Sigmoid colon (tissue), 7 donors: Measurements from ENCODE around the gene TREML2. TPM values are rescaled to one million over a fixed set of nuclear protein-coding genes. Genes with fewer than 3 reads are reported as not detected.

Experiments
- DNase-seq: peaks from one replicate; pipeline ENCODE4 v3.0.0-alpha.2; 2019
- H3K27ac ChIP-seq, 4 donors: fragments of 200-600 bp; sonication (generic); one replicate each; pipeline ENCODE4 v1.5.1; 2016 to 2019; ENCODE audit warnings: mild to moderate bottlenecking in 1 of 4
- H3K27me3 ChIP-seq, 3 donors: fragments of 200-600 bp; sonication (generic); one replicate each; pipeline ENCODE4 v1.5.1; 2019; ENCODE audit warnings: mild to moderate bottlenecking in 1 of 3
- H3K36me3 ChIP-seq, 4 donors: fragments of 200-600 bp; sonication (generic); one replicate each; pipeline ENCODE4 v1.5.1; 2016 to 2019
- H3K4me1 ChIP-seq, 4 donors: fragments of 200-600 bp; sonication (generic); one replicate each; pipeline ENCODE4 v1.5.1; 2017 to 2019
- H3K4me3 ChIP-seq, 4 donors: fragments of 200-600 bp; sonication (generic); one replicate each; pipeline ENCODE4 v1.5.1; 2017 to 2019; ENCODE audit warnings: mild to moderate bottlenecking in 2 of 4, moderate library complexity in 1 of 4
- H3K9me3 ChIP-seq, 4 donors: fragments of 200-600 bp in 3 of 4; sonication (generic) in 3 of 4; one replicate each; pipeline versions ENCODE4 v1.5.1 to v1.6.1; 2013 to 2019
- EP300 ChIP-seq, 4 donors: sonication (generic); formaldehyde crosslinking; IDR thresholded peaks; one replicate each; pipeline ENCODE4 v1.6.1; 2017; ENCODE audit warnings: antibody characterized with exemption in 4 of 4
- POLR2A ChIP-seq, 2 donors: fragments of 450-650 bp; IDR thresholded peaks; one replicate each; pipeline ENCODE4 v1.6.1; 2016; ENCODE audit warnings: antibody characterized with exemption in 2 of 2, mild to moderate bottlenecking in 2 of 2, moderate library complexity in 2 of 2
- POLR2AphosphoS5 ChIP-seq, 4 donors: sonication (generic); formaldehyde crosslinking; IDR thresholded peaks; one replicate each; pipeline ENCODE4 v1.6.1; 2017; ENCODE audit warnings: antibody characterized with exemption in 4 of 4
- WGBS, 2 donors: extraction: QIAGEN DNeasy Blood & Tissue Kit; methylation state at CpG; one replicate each; pipeline ENCODE4 v1.1.7; 2013; 5-methylcytosine and 5-hydroxymethylcytosine counted together
- intact Hi-C: fragments of 100-400 bp; cut with DNase I; formaldehyde crosslinking; loops from one replicate; pipeline ENCODE4 v1.15.1; 2023
- polyA plus RNA-seq, 3 donors: library from polyadenylated mRNA; stranded (reverse); fragments of 200-250 nt; gene quantifications; one replicate each; pipeline ENCODE4 v1.2.3, GENCODE V29; 2013
- total RNA-seq, 4 donors: library from RNA; depleted of rRNA; stranded (reverse); fragments of >200 nt; gene quantifications; one replicate each; pipeline ENCODE4 v1.1.0, GENCODE V29; 2016
- TF ChIP-seq, protein P1 (sequence below), 4 experiments: fragments of 450-650 bp in 3 of 4; fragments of 200-600 bp in 1 of 4; IDR thresholded peaks; one replicate each; pipeline ENCODE4 v1.5.1; 2016 to 2019; ENCODE audit warnings: antibody characterized with exemption in 4 of 4, mild to moderate bottlenecking in 3 of 4, moderate library complexity in 2 of 4
- donor health status: healthy with polysubstance abuse.
- donor health status: Bipolar disorder and iron deficiency.
- donor health status: healthy.

TREML2 gene
- total and polyA plus RNA-seq, 7 donors, result 3.7 TPM; not detected in 6

DNA sequence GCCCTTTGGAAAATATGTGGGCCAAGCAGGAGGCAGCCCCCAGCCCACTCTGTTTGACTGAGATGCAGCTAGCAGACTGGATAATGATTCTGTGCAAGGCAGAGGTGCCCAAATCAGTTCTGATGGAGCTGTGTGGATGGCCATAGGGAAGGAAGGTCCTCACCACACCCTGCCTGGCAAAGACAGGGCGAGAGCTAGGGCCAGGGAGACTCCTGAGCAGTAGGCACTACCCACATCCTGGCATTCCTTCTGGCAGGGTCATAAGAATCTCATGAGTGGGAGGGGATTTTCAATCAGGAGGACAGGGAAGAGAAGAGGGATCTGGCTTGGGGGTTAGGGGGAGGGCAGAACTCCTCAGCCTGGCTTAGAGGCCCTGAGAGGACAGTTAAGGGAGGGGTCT is 19.4 kb downstream of the TREML2 start:
- no peak for TF ChIP-seq POLR2A (IDR thresholded peaks at IDR 0.05)
- TF ChIP-seq POLR2AphosphoS5 (IDR thresholded peaks at IDR 0.05), result no peak
- TF ChIP-seq, protein P1, sequence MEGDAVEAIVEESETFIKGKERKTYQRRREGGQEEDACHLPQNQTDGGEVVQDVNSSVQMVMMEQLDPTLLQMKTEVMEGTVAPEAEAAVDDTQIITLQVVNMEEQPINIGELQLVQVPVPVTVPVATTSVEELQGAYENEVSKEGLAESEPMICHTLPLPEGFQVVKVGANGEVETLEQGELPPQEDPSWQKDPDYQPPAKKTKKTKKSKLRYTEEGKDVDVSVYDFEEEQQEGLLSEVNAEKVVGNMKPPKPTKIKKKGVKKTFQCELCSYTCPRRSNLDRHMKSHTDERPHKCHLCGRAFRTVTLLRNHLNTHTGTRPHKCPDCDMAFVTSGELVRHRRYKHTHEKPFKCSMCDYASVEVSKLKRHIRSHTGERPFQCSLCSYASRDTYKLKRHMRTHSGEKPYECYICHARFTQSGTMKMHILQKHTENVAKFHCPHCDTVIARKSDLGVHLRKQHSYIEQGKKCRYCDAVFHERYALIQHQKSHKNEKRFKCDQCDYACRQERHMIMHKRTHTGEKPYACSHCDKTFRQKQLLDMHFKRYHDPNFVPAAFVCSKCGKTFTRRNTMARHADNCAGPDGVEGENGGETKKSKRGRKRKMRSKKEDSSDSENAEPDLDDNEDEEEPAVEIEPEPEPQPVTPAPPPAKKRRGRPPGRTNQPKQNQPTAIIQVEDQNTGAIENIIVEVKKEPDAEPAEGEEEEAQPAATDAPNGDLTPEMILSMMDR (IDR thresholded peaks at IDR 0.05), result no peak
- no peak for TF ChIP-seq EP300 (IDR thresholded peaks at IDR 0.05)
- no peaks in the 10 kb centered on the region for H3K36me3 ChIP-seq
- intact Hi-C loops, result no loop called here
- no peaks in the 10 kb centered on the region for H3K9me3 ChIP-seq
- no peak for DNase-seq
- H3K27me3 ChIP-seq, result peaks cover 0 to 3% (median 0%) of the 10 kb centered on the region in 3 donors
- WGBS, 2 donors, result 26 to 61% methylated on average over 1 of the region's 1 CpG
- no peaks in the 10 kb centered on the region for H3K4me1 ChIP-seq
- H3K4me3 ChIP-seq, result no peak overlapping the region
- no peak overlapping the region for H3K27ac ChIP-seq

DNA sequence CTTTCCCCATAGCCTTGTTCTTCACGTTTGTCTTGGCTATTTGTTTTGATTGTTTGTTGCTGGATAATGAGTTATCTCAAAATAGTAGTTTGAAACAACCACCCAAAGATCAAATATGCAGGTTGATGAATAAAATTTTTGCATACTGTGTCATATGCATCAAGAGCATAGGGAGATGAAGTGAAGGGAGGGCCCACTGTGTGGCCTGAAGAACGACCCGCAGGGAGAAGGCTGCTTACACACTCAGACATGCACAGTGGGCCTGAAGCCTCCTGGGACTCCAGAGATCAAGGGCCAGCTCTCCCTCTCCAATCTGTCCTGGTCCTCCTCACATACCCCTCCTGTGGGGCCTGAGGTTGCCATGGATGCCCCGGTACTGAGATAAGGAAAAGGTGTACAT is 21.8 kb downstream of the TREML2 start:
- 66 to 76% methylated on average over 4 of the region's 4 CpGs for WGBS, 2 donors
- no peaks in the 10 kb centered on the region for H3K4me1 ChIP-seq
- peaks cover 0 to 3% (median 0%) of the 10 kb centered on the region in 3 donors for H3K27me3 ChIP-seq
- intact Hi-C loops, result no loop called here
- H3K9me3 ChIP-seq, result no peaks in the 10 kb centered on the region
- H3K27ac ChIP-seq, result no peak overlapping the region
- TF ChIP-seq POLR2A (IDR thresholded peaks at IDR 0.05) (no peak), POLR2AphosphoS5 (IDR thresholded peaks at IDR 0.05) (no peak), EP300 (IDR thresholded peaks at IDR 0.05) (no peak)
- TF ChIP-seq, protein P1 (IDR thresholded peaks at IDR 0.05), result no peak
- H3K36me3 ChIP-seq, result no peaks in the 10 kb centered on the region
- no peak for DNase-seq
- no peak overlapping the region for H3K4me3 ChIP-seq

DNA sequence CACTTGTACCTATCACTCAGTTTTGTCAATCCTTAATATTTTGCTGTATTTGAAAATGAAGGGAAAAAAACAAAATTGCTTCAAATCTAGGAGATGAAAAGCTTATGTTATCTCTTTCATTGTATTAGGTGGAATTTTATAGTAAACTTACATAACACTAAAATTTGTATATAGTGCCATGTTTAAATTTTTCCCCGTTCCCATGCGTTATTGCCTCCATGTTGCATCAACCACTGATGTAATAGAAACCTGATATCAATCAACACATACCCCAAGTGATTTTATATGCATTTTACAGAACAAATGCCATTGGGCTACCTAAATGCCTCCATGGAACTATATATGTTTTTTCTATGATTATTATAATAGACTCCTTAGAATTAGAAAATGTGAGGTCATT is 23.3 kb downstream of the TREML2 start:
- WGBS, 2 donors, result 90 to 91% methylated on average over 2 of the region's 2 CpGs
- no peaks in the 10 kb centered on the region for H3K4me1 ChIP-seq
- no peak for DNase-seq

DNA sequence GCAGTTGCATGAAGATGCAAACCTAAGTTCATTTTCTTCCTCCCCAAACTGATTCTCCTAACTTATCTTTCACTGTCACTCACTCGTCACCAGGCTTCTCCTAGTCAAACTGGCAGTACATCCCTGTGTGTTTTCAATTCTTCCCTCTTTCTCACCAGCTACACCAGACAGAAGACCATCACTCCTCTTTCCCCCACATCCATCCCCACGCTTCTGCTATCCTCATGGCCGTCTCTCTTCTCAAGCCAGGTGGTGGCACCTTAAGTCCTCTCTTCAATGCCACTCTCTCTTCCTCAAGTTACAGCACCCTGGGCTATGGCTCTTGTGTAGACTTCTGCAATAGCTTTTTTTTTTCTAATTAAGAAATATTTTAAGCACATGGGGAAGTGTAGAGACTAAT is 23.7 kb downstream of the TREML2 start:
- Histone ChIP-seq H3K4me3 (no peak overlapping the region), H3K4me1 (no peaks in the 10 kb centered on the region), H3K36me3 (no peaks in the 10 kb centered on the region), H3K27me3 (peaks cover 0 to 3% (median 0%) of the 10 kb centered on the region in 3 donors), H3K9me3 (no peaks in the 10 kb centered on the region), H3K27ac (no peak overlapping the region)
- DNase-seq, result no peak
- TF ChIP-seq, protein P1 (IDR thresholded peaks at IDR 0.05), result no peak
- TF ChIP-seq POLR2AphosphoS5 (IDR thresholded peaks at IDR 0.05), result no peak
- no peak for TF ChIP-seq EP300 (IDR thresholded peaks at IDR 0.05)
- no peak for TF ChIP-seq POLR2A (IDR thresholded peaks at IDR 0.05)
- intact Hi-C loops, result no loop called here
- 71 to 79% methylated on average over 3 of the region's 3 CpGs for WGBS, 2 donors

More for the DNA sequence above, 23.3 kb downstream of the TREML2 start:
- Histone ChIP-seq H3K4me3 (no peak overlapping the region), H3K27me3 (peaks cover 0 to 3% (median 0%) of the 10 kb centered on the region in 3 donors), H3K27ac (no peak overlapping the region), H3K36me3 (no peaks in the 10 kb centered on the region), H3K9me3 (no peaks in the 10 kb centered on the region)
- TF ChIP-seq POLR2AphosphoS5 (IDR thresholded peaks at IDR 0.05) (no peak), POLR2A (IDR thresholded peaks at IDR 0.05) (no peak), EP300 (IDR thresholded peaks at IDR 0.05) (no peak)
- intact Hi-C loops, result no loop called here

DNA sequence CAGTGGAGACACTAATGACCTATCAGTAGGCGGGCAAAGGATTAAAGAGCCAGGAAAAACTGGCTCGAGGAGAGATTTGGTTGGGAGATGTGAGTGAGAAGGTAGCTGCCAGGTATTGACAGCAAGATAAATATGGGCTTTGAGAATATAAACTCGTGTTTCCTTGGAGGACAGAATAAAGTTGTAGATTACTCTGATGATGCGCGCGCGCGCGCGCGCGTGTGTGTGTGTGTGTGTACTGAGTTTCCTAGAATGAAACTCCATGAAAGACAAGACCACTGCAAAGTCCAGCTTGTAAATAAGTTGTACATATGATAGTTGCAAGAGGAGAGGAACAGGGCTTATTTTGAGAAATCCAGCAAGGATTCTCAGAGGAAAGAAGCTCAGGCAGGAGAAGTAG is 24.8 kb downstream of the TREML2 start:
- no peak for DNase-seq
- Histone ChIP-seq H3K36me3 (no peaks in the 10 kb centered on the region), H3K4me1 (no peaks in the 10 kb centered on the region), H3K27me3 (peaks cover 0 to 3% (median 0%) of the 10 kb centered on the region in 3 donors), H3K9me3 (no peaks in the 10 kb centered on the region), H3K4me3 (no peak overlapping the region), H3K27ac (no peak overlapping the region)
- intact Hi-C loops, result no loop called here
- TF ChIP-seq POLR2AphosphoS5 (IDR thresholded peaks at IDR 0.05) (no peak), POLR2A (IDR thresholded peaks at IDR 0.05) (no peak)
- TF ChIP-seq, protein P1 (IDR thresholded peaks at IDR 0.05), result no peak
- 83 to 85% methylated on average over 12 of the region's 12 CpGs for WGBS, 2 donors
